HG02981 (cell line): Measurements from ENCODE around the gene RPH3AL.

Experiments used
- ATAC-seq: cut with Tn5 transposase; IDR thresholded peaks from one replicate; pipeline ENCODE4 v1.9.1; 2021; ENCODE audit warnings: mild to moderate bottlenecking, moderate library complexity; ENCODE audit not compliant: unreplicated experiment

Gene RPH3AL

GRCh38 chr17:353838-354234, 1.2 kb upstream of the RPH3AL start:
- ATAC-seq, result no peak

- no peak for ATAC-seq
Observed at GRCh38 chr17:353213-353837, 718 bp upstream of the RPH3AL start.

- ATAC-seq, result no peak
Observed at GRCh38 chr17:351875-352420, 659 bp downstream of the RPH3AL start.

- no peak for ATAC-seq
Observed at GRCh38 chr17:351449-351738, 1.2 kb downstream of the RPH3AL start.

GRCh38 chr17:350706-351448, 1.7 kb downstream of the RPH3AL start:
- ATAC-seq, result no peak

- ATAC-seq, result no peak
Observed at GRCh38 chr17:349666-350065, 2.9 kb downstream of the RPH3AL start.

GRCh38 chr17:348692-349425, 3.7 kb downstream of the RPH3AL start:
- no peak for ATAC-seq

- ATAC-seq, result no peak
Observed at GRCh38 chr17:348012-348411, 4.6 kb downstream of the RPH3AL start.

- no peak for ATAC-seq
Observed at GRCh38 chr17:347309-347899, 5.2 kb downstream of the RPH3AL start.

GRCh38 chr17:345992-346785, 6.4 kb downstream of the RPH3AL start:
- ATAC-seq, result no peak

- ATAC-seq, result no peak
Observed at GRCh38 chr17:345261-345660, 7.3 kb downstream of the RPH3AL start.

- no peak for ATAC-seq
Observed at GRCh38 chr17:343875-344752, 8.5 kb downstream of the RPH3AL start.

- ATAC-seq, result no peak
Observed at GRCh38 chr17:343211-343610, 9.4 kb downstream of the RPH3AL start.

- no peak for ATAC-seq
Observed at GRCh38 chr17:340074-340473, 12.5 kb downstream of the RPH3AL start.

GRCh38 chr17:339193-340061, 13.2 kb downstream of the RPH3AL start:
- ATAC-seq, result no peak

- ATAC-seq, result no peak
Observed at GRCh38 chr17:338442-339192, 14.0 kb downstream of the RPH3AL start.

- ATAC-seq, result no peak
Observed at GRCh38 chr17:337866-338265, 14.7 kb downstream of the RPH3AL start.

GRCh38 chr17:337453-337852, 15.2 kb downstream of the RPH3AL start:
- ATAC-seq, result no peak
